Activated T-cell treated with anti-CD3 and anti-CD28 coated beads, Interleukin-2, amount 50 U/mL, for 72 hours (primary cell): ENCODE data around the gene GPR55. TPM values are rescaled to one million over a fixed set of nuclear protein-coding genes. Genes with fewer than 3 reads are reported as not detected.

Source experiments
- ATAC-seq, 2 donors: fragments of 150-1000 bp; cut with Tn5 transposase; replicated peaks in 1 of 2; 2 replicates each; pipeline ENCODE4 v1.10.0; 2021; ENCODE audit warnings: moderate library complexity in 2 of 2, mild to moderate bottlenecking in 1 of 2
- DNase-seq, 2 donors: peaks; one replicate each; pipeline ENCODE4 v3.0.0; 2021 to 2022; ENCODE audit warnings: mixed read lengths in 1 of 2
- H3K27ac Mint-ChIP-seq: one replicate; pipeline ENCODE4 v1.8.0; 2022; ENCODE audit warnings: mild to moderate bottlenecking, moderate library complexity, mixed read lengths
- H3K27me3 Mint-ChIP-seq: one replicate; pipeline ENCODE4 v1.8.0; 2022; ENCODE audit warnings: low read depth, mixed read lengths
- H3K36me3 Mint-ChIP-seq, 2 donors: one replicate each; pipeline ENCODE4 v1.8.0; 2022; ENCODE audit warnings: mixed read lengths in 2 of 2, mild to moderate bottlenecking in 1 of 2; ENCODE audit not compliant: insufficient read depth in 2 of 2
- H3K4me1 Mint-ChIP-seq: one replicate; pipeline ENCODE4 v1.8.0; 2022; ENCODE audit warnings: low read depth, mixed read lengths
- H3K4me3 Mint-ChIP-seq, 2 donors: one replicate each; pipeline ENCODE4 v1.8.0; 2022; ENCODE audit warnings: mild to moderate bottlenecking in 2 of 2, mixed read lengths in 2 of 2, moderate library complexity in 2 of 2
- H3K9me3 Mint-ChIP-seq, 2 donors: one replicate each; pipeline ENCODE4 v1.8.0; 2022; ENCODE audit warnings: mixed read lengths in 2 of 2
- total RNA-seq, 2 donors: library from RNA; stranded (reverse); gene quantifications; one replicate each; pipeline ENCODE4 v1.2.3, GENCODE V29; 2022

The GPR55 gene
- total RNA-seq, 2 donors from 2014 or later, result 6.8 to 9.8 TPM

DNA sequence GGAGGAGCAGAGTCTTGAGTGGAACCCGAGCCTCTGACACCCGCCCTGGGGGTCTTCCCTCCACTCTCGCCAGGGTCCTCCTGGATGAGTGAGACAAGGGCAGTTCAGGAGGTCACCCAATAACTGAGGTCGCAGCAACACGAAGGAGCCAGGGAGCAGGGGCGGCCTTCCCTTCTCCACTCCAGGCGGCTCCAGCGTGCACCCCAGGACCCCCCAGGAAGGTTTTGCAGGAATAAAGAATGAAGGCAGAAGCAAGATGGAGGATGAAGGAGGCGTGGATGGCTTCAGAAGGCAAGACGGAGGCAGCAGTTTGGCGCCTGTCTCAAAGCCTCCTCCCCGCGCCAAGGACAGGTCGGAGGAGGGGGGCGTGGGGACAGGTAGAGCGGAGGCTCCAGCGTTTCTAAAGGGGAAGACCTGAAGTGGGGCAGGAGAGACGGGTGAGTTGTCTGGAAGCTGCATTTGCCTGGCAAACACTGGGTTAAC, 60.9 kb downstream of the GPR55 start:
- Mint-ChIP-seq H3K4me3 (peak overlapping the region; percentile 84 to 95), H3K4me1 (peaks cover 45% of the 10 kb centered on the region), H3K9me3 (no peaks in the 10 kb centered on the region), H3K27ac (no peak overlapping the region), H3K27me3 (peaks cover 28% of the 10 kb centered on the region), H3K36me3 (peaks cover 2 to 3% of the 10 kb centered on the region in 2 donors)
- ATAC-seq (peak; percentile 2 to 3), DNase-seq (no peak)

- Mint-ChIP-seq H3K27ac (no peak overlapping the region), H3K4me1 (peaks cover 45% of the 10 kb centered on the region), H3K9me3 (no peaks in the 10 kb centered on the region), H3K36me3 (peaks cover 2 to 3% of the 10 kb centered on the region in 2 donors), H3K4me3 (peak overlapping the region; percentile 84 to 95), H3K27me3 (peaks cover 31% of the 10 kb centered on the region)
- no peak for ATAC-seq
- DNase-seq, result no peak
These were observed 61.5 kb downstream of the GPR55 start for GRCh38 chr2:230863442-230864121.

DNA sequence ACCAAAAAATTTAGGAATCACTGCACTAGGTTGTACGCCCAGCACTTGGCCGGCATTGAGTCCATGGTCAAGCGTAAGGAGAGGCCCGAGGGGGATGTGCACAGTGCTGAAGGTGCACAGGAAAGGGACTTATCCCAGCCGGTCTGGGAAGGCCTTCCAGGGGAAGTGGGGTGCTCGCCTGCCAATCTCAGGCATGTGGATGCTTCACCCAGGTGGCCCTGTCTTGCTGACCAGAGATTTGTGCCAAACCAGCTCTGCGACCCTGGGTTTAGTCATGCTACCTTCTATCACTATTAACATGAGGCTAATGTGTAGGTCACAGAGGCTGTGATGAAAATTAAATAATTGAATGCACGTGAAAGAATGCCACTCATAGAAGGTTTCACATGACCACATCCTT, 62.0 kb downstream of the GPR55 start:
- H3K27me3 Mint-ChIP-seq, result peaks cover 34% of the 10 kb centered on the region
- DNase-seq (no peak), ATAC-seq (no peak)
- no peak overlapping the region for H3K27ac Mint-ChIP-seq
- H3K4me3 Mint-ChIP-seq, result peak overlapping the region in 1 of 2 donors; percentile 84
- no peaks in the 10 kb centered on the region for H3K9me3 Mint-ChIP-seq
- H3K36me3 Mint-ChIP-seq, result peaks cover 2 to 3% of the 10 kb centered on the region in 2 donors
- peaks cover 45% of the 10 kb centered on the region for H3K4me1 Mint-ChIP-seq

GRCh38 chr2:230862292-230862691, 62.8 kb downstream of the GPR55 start:
- DNase-seq (no peak), ATAC-seq (no peak)
- H3K9me3 Mint-ChIP-seq, result no peaks in the 10 kb centered on the region
- peaks cover 44% of the 10 kb centered on the region for H3K4me1 Mint-ChIP-seq
- H3K36me3 Mint-ChIP-seq, result peaks cover 2 to 3% of the 10 kb centered on the region in 2 donors
- H3K4me3 Mint-ChIP-seq, result no peak overlapping the region
- H3K27ac Mint-ChIP-seq, result no peak overlapping the region
- H3K27me3 Mint-ChIP-seq, result peaks cover 41% of the 10 kb centered on the region

- Mint-ChIP-seq H3K4me1 (peaks cover 38% of the 10 kb centered on the region), H3K4me3 (peak overlapping the region; percentile 0 to 17), H3K9me3 (no peaks in the 10 kb centered on the region), H3K27ac (no peak overlapping the region), H3K36me3 (peaks cover 2 to 3% of the 10 kb centered on the region in 2 donors), H3K27me3 (peaks cover 47% of the 10 kb centered on the region)
- DNase-seq (peak in 1 of 2 donors; percentile 28), ATAC-seq (peak in 1 of 2 donors; percentile 47)
These were observed 63.3 kb downstream of the GPR55 start for GRCh38 chr2:230861552-230862255.

Other genes with a start within 250 kb of the GPR55 start
- 100 to 1,000 TPM; 130 to 149 TPM for gene CAB39, start 212.4 kb downstream of the GPR55 start, total RNA-seq
- gene ITM2C, start 60.3 kb downstream of the GPR55 start, total RNA-seq, result 10 to 100 TPM; 42.8 to 58.7 TPM
- gene SPATA3, start 70.9 kb upstream of the GPR55 start, total RNA-seq, result 1 to 10 TPM; 1.9 to 2.3 TPM
- gene C2orf72, start 112.3 kb upstream of the GPR55 start, total RNA-seq, result 1 to 10 TPM in 1 of 2 donors, under 1 TPM in 1; 0.84 to 1.4 TPM
- gene PSMD1, start 131.6 kb upstream of the GPR55 start, total RNA-seq, result 10 to 100 TPM; 64.2 to 66.8 TPM
- not detected for gene HTR2B, start 199.8 kb upstream of the GPR55 start, total RNA-seq